Esophagus squamous epithelium (tissue), 4 donors: ENCODE measurements around the gene PGA3.
"Not testable (repeated sequence)": the region's sequence is repeated elsewhere in the genome, so short reads cannot be mapped to it uniquely, and the experiment has no call there.

ENCODE experiments used
- CTCF ChIP-seq, 6 experiments: fragments of 450-650 bp in 4 of 6; fragments of 200-600 bp in 2 of 6; sonication (generic) in 2 of 6; IDR thresholded peaks; one replicate each; pipeline ENCODE4 v1.5.1; 2016 to 2019; ENCODE audit warnings: antibody characterized with exemption in 6 of 6, mild to moderate bottlenecking in 4 of 6, moderate library complexity in 4 of 6
- POLR2A ChIP-seq, 4 donors: fragments of 450-650 bp; IDR thresholded peaks; one replicate each; pipeline ENCODE4 v1.6.1; 2017; ENCODE audit warnings: antibody characterized with exemption in 4 of 4, mild to moderate bottlenecking in 4 of 4, moderate library complexity in 3 of 4

- TF ChIP-seq CTCF, POLR2A (IDR thresholded peaks at IDR 0.05): not testable (repeated sequence)
These were observed 18.7 kb downstream of the PGA3 start, which contains the start of gene PGA4 for GRCh38 chr11:61222047-61222446.
